ENCODE results near the gene SLC24A2. TPM values are rescaled to one million over a fixed set of nuclear protein-coding genes. Genes with fewer than 3 reads are reported as not detected.

Gene SLC24A2
- total RNA-seq, 2 donors from 2014 or later: 0.06 to 0.28 TPM

DNA sequence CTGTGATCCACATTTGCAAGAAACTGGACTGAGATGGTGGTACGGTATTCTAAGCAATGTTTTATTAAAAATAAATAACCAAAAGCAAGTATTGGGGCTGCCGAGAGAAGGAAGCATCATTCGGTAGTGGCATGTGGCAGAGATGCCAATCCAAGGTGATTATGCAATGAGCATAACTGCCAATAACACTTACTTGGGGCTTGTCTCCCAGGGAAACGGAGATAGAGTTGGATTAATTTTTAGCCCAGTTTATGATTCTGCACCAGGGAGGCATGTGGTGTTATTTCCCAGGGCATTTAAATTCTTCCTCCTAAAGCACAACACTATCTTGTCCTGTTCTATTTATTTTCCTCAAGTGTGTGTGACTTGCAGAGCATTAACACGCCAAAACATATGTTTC, 17.9 kb downstream of the SLC24A2 start:
- intact Hi-C loops (cut with DNase I, micrococcal nuclease): no loop called here
- no peak for DNase-seq
- no peak for ATAC-seq

DNA sequence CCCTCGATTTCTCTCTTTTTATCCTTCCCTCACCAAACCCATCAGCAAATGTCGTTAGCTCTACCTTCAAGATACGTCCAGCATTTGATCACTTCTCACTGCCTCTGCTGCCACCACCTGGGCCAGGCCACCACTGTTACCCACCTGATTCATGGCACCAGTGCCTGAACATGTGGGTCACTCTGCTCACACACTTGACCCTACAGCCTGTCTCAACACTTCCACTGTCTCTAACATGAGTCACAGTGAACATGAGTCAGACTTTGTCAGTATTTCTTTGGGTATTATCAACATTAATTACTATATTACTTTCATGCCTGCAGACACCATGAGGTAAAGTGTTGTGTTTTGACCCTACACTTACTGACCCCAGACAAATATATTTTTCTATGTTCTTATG, 19.6 kb downstream of the SLC24A2 start:
- intact Hi-C loops (cut with DNase I, micrococcal nuclease): no loop called here
- ATAC-seq (no peak), DNase-seq (no peak)

DNA sequence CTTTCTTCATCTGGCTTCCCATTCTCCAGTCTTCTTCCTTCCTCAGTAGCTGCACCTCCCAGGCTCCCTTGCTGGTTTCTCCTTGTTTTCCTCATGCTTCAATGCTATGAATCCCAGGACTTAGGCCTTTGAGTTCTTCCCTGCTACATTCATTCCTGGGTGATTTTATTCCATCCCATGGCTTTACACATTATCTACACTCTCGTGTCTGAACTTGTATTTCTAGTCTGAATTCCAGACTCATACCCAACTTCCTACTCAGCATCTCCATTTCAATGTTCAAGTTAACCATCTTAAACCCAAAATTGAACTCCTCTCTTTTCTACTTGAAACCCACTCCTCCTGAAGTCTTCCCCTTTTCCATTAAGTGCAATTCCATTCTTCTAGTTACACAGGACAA, 20.0 kb downstream of the SLC24A2 start:
- DNase-seq: no peak
- intact Hi-C loops (cut with DNase I, micrococcal nuclease): no loop called here
- no peak for ATAC-seq

DNA sequence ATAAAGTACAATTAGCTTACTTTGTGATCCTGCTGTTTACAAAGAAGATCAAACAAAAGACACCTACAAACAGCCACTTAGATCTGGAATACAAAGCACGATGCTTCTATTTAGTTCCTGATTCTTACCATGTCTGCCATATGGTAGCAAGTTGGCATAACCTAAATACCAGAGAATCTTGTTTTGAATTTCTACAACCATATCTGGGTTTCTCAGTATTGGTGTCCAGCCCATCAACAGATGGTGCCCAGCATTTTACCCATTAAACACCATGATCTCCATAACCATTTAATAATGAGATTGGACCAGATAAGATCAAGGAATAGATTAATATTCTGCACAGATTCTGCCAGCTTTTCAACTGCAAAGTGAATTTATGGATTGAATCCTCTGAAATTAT, 29.8 kb downstream of the SLC24A2 start:
- ATAC-seq: no peak
- intact Hi-C loops (cut with DNase I, micrococcal nuclease): no loop called here
- DNase-seq: no peak

DNA sequence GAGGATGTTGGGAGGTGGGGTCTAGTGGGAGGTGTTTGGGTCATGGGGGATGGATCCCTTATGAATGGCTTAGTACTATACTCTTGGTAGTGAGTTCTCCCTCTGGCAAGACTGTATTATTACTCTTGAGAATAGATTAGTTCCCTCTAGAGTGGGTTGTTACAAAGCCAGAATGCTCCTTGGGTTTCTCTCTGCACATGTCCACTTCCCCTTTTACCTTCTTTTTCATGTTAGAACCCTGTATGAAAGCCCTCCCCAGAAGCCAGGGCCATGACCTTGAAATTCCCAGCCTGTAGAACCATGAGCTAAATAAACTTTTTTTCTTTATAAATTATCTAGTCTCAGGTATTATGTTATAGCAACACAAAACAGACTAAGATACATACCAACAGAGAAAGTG, 31.1 kb downstream of the SLC24A2 start:
- intact Hi-C loops (cut with DNase I, micrococcal nuclease): no loop called here
- ATAC-seq: no peak
- no peak for DNase-seq

DNA sequence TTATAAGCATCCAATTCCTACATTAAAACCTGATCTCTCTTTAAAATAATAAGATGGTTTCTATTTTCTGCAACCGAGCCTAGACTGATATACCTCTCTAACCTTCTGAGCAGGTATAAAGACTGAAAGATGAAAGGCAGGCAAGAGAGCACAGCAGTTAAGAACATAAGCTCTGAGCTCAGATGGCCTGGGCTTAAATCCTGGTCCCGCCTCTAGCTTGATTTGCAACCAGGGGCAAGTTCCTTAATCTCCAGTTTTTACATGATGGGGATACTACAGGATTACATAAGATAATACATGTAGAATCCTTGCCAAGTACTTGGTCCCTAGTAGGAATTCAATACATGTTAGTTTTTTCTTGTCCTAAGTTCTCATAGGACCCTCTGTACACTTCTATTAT, 33.9 kb downstream of the SLC24A2 start:
- intact Hi-C loops (cut with DNase I, micrococcal nuclease): no loop called here
- DNase-seq (no peak), ATAC-seq (no peak)

DNA sequence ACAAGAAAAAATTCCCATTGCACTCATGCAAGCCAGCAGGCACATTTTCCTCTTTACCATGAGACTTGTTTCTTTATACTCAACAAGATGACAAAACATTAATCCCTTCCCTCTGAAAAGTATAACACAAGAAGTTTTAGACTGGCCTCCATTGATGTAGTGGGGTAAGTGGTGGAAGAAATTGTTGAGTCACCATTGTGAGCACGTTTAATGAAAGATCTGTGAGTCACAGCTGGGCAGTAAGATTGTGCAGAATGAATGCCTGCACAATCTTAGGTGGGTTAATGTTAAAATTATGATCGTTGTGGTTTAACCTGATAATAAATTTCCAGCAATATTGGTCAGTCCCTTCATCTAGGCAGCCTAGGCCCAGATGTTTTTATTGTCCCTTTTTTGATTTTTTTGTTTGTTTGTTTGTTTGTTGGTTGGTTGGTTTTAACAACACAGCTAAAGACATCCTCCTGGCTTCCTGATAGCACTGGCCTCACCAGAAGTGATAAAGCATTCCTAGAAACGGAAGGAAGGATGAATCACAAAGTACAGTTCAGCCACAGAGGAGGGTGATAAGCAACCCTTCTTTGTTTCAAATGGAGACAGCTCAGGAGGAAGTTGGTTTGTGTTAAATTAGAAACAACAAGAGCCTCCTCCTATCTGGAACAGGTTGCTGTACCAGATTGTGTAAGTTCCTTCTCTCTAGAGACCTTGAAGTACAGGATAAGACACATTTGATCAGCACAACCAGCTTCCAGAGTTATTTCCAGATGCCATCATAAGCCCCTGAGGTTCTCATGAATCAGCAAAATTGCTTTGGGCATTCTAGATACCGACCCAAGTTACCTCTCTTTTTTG, 40.3 kb downstream of the SLC24A2 start:
- DNase-seq (no peak), ATAC-seq (no peak)
- intact Hi-C loops (cut with DNase I, micrococcal nuclease): no loop called here

DNA sequence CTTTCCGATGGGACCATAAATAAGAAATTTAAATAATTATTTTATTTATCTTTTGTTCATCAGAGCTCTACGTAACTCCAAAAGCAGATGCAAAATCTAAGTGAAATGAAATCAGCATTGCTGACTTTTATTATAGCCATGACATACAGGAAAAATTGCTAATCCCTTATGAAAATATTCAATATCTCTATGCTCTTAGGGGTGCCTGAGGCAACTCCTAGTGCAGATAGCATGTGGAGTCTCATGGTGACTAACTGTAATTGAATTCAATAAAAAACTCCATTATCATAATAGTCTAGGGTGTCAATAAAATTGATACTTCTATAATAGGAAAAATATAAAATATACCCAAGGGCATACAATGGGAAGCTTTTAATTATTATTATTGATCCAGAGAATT, 42.6 kb downstream of the SLC24A2 start:
- intact Hi-C loops (cut with DNase I, micrococcal nuclease): no loop called here
- DNase-seq (no peak), ATAC-seq (no peak)

DNA sequence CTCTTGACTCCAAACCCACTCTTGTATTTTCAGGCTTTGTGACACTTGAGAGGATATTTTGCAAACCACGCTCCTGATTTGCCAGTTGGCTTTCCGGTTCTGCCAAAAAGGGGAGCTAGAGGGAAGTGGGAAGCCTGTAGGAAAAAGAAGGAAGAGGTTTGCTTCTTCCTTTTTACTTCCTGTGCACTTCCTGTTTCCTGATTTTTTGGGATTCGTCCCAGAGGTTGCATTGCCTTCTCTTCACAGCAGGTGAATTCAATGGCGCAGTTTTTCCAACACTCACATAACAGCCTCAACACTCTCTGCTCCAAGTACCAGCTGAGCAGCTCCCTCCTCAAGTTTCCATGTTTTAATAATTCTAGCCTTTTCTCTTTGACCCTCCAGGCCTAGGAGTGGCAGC, 47.7 kb downstream of the SLC24A2 start:
- intact Hi-C loops (cut with DNase I, micrococcal nuclease): no loop called here
- no peak for ATAC-seq
- DNase-seq: no peak

Measured in left colon (tissue), 2 donors.